Mammary epithelial cell (primary cell): ENCODE measurements around the gene TRIL.

Source experiments
- CTCF ChIP-seq, 2 donors: IDR thresholded peaks in 1 of 2; conservative IDR thresholded peaks in 1 of 2; 2 replicates each; pipeline ENCODE4 v1.5.1; 2011 to 2012; ENCODE audit warnings: inconsistent platforms in 2 of 2, low read length in 2 of 2, mild to moderate bottlenecking in 2 of 2, control low read depth in 1 of 2, low read depth in 1 of 2; ENCODE audit not compliant: insufficient read depth in 1 of 2; ENCODE audit errors: extremely low read depth in 1 of 2
- EZH2 ChIP-seq: IDR thresholded peaks from 2 replicates; pipeline ENCODE4 v1.6.1; 2012; ENCODE audit warnings: low read length, inconsistent platforms, borderline replicate concordance

GRCh38 chr7:28981161-28981465 is 23.0 kb upstream of the TRIL start:
- TF ChIP-seq CTCF (conservative IDR thresholded peaks at IDR 0.05 in 1 of 2, IDR thresholded peaks at IDR 0.05 in 1 of 2; ENCODE audit: extremely low read depth in 1 of 2, insufficient read depth in 1 of 2, low read depth in 1 of 2, low read length in 2 of 2) = no peak
- TF ChIP-seq EZH2 = no peak
